A673 (cell line): ENCODE results near the gene TLR8. TPM values are rescaled to one million over a fixed set of nuclear protein-coding genes. Genes with fewer than 3 reads are reported as not detected.

Experiments
- BruUV-seq: library from RNA; stranded (reverse); fragments of 400-500 nt; replicated peaks from 2 replicates; lab custom pipeline; 2021; lab: Mats Ljungman, UMichigan
- CTCF ChIA-PET: fragments of 300-600 bp; sonication (Branson Sonifier 250); formaldehyde crosslinking; loops from one replicate; lab custom pipeline; 2022; ENCODE audit warnings: antibody characterized with exemption; lab: Charles Lee
- POLR2A ChIA-PET: fragments of 300-600 bp; sonication (Branson Sonifier 250); formaldehyde crosslinking; loops from one replicate; lab custom pipeline; 2022; ENCODE audit warnings: antibody characterized with exemption; ENCODE audit not compliant: low non-redundant PET; lab: Charles Lee
- DNase-seq: peaks from one replicate; pipeline ENCODE4 v3.0.0-alpha.2; 2015; ENCODE audit warnings: low spot score
- H3K27ac ChIP-seq: fragments of 200-600 bp; sonication (generic); 2 replicates; pipeline ENCODE4 v1.5.1; 2016; ENCODE audit warnings: mixed run types, low read depth, mild to moderate bottlenecking, mixed read lengths, antibody characterized with exemption, low read length; ENCODE audit not compliant: poor library complexity, severe bottlenecking
- H3K27me3 ChIP-seq: fragments of 200-600 bp; sonication (generic); replicated peaks from 2 replicates; pipeline ENCODE4 v1.6.1; 2017; ENCODE audit warnings: mixed run types, low read depth, mild to moderate bottlenecking, mixed read lengths, antibody characterized with exemption, low read length; ENCODE audit not compliant: insufficient read depth, poor library complexity
- H3K36me3 ChIP-seq: fragments of 200-600 bp; sonication (generic); 2 replicates; pipeline ENCODE4 v1.6.1; 2016; ENCODE audit warnings: mixed run types, mild to moderate bottlenecking, mixed read lengths, antibody characterized with exemption, low read length; ENCODE audit not compliant: insufficient read depth, poor library complexity, severe bottlenecking
- H3K4me1 ChIP-seq: fragments of 200-600 bp; sonication (generic); 2 replicates; pipeline ENCODE4 v1.6.1; 2017; ENCODE audit warnings: mixed run types, mild to moderate bottlenecking, mixed read lengths, antibody characterized with exemption, low read length; ENCODE audit not compliant: insufficient read depth, poor library complexity, severe bottlenecking
- H3K4me3 ChIP-seq: fragments of 200-600 bp; sonication (generic); 2 replicates; pipeline ENCODE4 v1.5.1; 2016; ENCODE audit warnings: low read depth, mixed run types, mild to moderate bottlenecking, mixed read lengths, low read length; ENCODE audit not compliant: poor library complexity, severe bottlenecking
- H3K9me3 ChIP-seq: fragments of 200-600 bp; sonication (generic); 2 replicates; pipeline ENCODE4 v1.6.1; 2016; ENCODE audit warnings: mixed run types, low read depth, mild to moderate bottlenecking, mixed read lengths, antibody characterized with exemption, low read length; ENCODE audit not compliant: poor library complexity, severe bottlenecking
- EZH2 ChIP-seq: fragments of 200-600 bp; sonication (generic); IDR thresholded peaks from 2 replicates; pipeline ENCODE4 v1.6.1; 2017; ENCODE audit warnings: borderline replicate concordance, low read depth, mild to moderate bottlenecking, mixed read lengths, antibody characterized with exemption, low read length; ENCODE audit not compliant: poor library complexity, severe bottlenecking
- intact Hi-C: fragments of 100-400 bp; cut with micrococcal nuclease; formaldehyde crosslinking; loops from one replicate; pipeline ENCODE4 v1.10.0; 2022; ENCODE audit not compliant: unreplicated experiment
- total RNA-seq: library from RNA; stranded (reverse); gene quantifications from 2 replicates; pipeline ENCODE4 v1.2.3, GENCODE V29; 2021
- TF ChIP-seq, protein P1 (sequence below): fragments of 300-800, 200-600 bp; sonication (generic); conservative IDR thresholded peaks from 2 replicates; pipeline ENCODE4 v1.5.1; 2017; ENCODE audit warnings: low read depth, mild to moderate bottlenecking, antibody characterized with exemption, low read length, moderate library complexity, mixed read lengths

TLR8 gene
- total RNA-seq, 1 experiment from 2014 or later: not detected

DNA sequence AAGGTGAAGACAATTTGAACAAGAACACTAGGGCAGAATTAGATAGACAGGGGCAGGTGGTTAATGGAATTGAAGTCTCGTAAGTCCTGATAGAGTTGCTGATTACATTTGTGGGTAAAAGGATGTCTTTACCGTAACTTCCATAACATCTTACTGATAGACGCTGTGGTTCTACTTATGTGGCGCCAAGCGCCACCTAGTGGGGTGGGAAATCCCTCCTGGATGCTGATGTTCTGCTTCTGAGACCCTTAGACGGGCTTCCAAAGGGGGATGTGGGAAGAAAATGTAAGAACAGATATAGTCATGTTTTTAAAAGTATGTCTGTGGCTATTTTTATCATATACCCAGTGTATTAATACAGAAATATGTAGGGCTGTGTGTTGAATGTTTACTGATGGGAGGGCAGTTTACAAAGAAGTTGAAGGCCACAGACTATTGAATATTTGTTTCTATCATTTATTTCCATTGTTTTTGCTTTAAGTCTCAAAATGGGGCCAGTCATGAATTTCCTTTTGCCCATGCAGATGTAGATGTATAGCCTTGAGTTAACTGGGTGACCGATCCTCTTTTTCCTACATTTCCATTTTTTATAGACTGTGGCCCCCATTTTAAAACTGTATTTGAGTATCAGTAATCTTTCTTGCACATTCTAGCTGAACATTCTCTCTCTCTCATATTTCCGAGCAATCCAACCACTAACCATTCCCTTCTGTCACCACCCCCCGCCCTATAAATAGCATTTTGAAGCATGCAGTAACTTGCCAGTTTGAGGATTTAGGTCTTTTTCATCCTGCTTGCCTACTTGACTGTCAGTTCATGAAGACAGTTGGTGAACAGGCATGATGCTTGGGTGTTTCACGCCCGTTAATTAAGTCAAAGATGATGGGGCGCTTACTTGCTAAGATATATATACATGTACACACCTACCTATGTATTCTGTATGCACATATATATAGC, 12.1 kb upstream of the TLR8 start:
- peak; percentile 52 for DNase-seq
- BruUV-seq: no TSS peak
- intact Hi-C loops: loop anchor here (1.0 kb wide), 1 partner anchor 80 kb away; no protein-coding TSS in a partner anchor
- ChIA-PET CTCF (interaction anchor here (1.0 kb wide), 1 partner anchor 80 kb away, joined by 5 read pairs; no protein-coding TSS in a partner anchor), POLR2A (no interaction called here)
- Histone ChIP-seq H3K9me3 (no peaks in the 10 kb centered on the region), H3K36me3 (no peaks in the 10 kb centered on the region), H3K27ac (no peak overlapping the region), H3K4me1 (no peaks in the 10 kb centered on the region), H3K27me3 (no peaks in the 10 kb centered on the region), H3K4me3 (no peak overlapping the region)
- no peak for TF ChIP-seq EZH2
- TF ChIP-seq, protein P1, sequence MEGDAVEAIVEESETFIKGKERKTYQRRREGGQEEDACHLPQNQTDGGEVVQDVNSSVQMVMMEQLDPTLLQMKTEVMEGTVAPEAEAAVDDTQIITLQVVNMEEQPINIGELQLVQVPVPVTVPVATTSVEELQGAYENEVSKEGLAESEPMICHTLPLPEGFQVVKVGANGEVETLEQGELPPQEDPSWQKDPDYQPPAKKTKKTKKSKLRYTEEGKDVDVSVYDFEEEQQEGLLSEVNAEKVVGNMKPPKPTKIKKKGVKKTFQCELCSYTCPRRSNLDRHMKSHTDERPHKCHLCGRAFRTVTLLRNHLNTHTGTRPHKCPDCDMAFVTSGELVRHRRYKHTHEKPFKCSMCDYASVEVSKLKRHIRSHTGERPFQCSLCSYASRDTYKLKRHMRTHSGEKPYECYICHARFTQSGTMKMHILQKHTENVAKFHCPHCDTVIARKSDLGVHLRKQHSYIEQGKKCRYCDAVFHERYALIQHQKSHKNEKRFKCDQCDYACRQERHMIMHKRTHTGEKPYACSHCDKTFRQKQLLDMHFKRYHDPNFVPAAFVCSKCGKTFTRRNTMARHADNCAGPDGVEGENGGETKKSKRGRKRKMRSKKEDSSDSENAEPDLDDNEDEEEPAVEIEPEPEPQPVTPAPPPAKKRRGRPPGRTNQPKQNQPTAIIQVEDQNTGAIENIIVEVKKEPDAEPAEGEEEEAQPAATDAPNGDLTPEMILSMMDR: peak; percentile 81

DNA sequence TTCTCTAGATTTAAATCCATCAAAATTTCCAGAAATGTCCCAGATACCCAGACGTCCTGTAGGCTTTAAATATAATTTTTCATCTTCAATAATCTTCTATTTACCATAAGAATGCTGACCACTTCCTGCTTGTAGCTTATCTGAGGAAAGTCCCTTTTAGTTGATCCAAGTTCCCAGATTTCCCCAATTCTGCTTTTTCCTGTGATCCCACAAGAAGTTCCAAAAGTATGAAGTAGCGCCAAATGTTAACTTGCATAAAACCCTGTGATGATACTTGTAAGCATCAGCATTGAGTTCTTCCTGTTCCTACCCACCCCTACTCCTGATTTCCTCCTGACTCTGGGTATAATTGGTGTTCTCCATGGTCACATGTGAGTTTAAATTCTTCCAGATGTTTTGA, 10.6 kb upstream of the TLR8 start:
- Histone ChIP-seq H3K27me3 (no peaks in the 10 kb centered on the region), H3K9me3 (no peaks in the 10 kb centered on the region), H3K27ac (no peak overlapping the region), H3K4me3 (no peak overlapping the region), H3K4me1 (no peaks in the 10 kb centered on the region), H3K36me3 (no peaks in the 10 kb centered on the region)
- CTCF ChIA-PET: interaction anchor here (0.7 kb wide), 1 partner anchor 622 kb away, joined by 6 read pairs; no protein-coding TSS in a partner anchor
- intact Hi-C loops: no loop called here
- DNase-seq: no peak
- TF ChIP-seq, protein P1: no peak
- TF ChIP-seq EZH2: no peak
- BruUV-seq: no TSS peak
- POLR2A ChIA-PET: no interaction called here

DNA sequence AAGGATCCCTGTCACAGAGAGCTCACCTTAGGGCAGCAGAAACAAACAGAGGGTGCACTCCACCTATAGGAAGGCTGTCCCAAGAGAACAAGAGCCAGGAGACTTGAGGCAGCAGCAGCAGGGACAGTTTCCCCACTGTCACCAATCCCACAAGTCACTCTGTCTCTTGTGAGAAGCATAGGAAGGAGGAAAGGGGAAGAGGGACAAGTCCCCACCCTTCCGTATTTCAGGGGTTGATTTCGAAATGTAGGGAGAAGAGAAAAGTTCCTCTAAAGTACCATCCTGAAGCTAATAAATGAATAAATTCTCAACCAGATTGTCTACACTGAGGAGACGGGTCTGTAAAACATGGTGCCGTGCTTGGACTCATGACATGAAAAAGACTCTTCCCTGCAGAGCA, 9.5 kb upstream of the TLR8 start:
- no peak for TF ChIP-seq EZH2
- TF ChIP-seq, protein P1: no peak
- no TSS peak for BruUV-seq
- CTCF ChIA-PET: no interaction called here

More for the DNA sequence above, 9.5 kb upstream of the TLR8 start:
- no peak overlapping the region for H3K4me3 ChIP-seq
- no peak overlapping the region for H3K27ac ChIP-seq
- intact Hi-C loops: no loop called here
- H3K36me3 ChIP-seq: no peaks in the 10 kb centered on the region
- no peaks in the 10 kb centered on the region for H3K4me1 ChIP-seq
- POLR2A ChIA-PET: no interaction called here
- no peaks in the 10 kb centered on the region for H3K9me3 ChIP-seq
- H3K27me3 ChIP-seq: no peaks in the 10 kb centered on the region
- no peak for DNase-seq
